Stimulated activated CD8-positive, alpha-beta memory T cell treated with anti-CD3 and anti-CD28 coated beads, Interleukin-15, amount 100 ng/mL, for 1 hour (primary cell): ENCODE results near the gene NTPCR.
"Not testable (repeated sequence)": the region's sequence is repeated elsewhere in the genome, so short reads cannot be mapped to it uniquely, and the experiment has no call there.

Source experiments
- DNase-seq: peaks from one replicate; pipeline ENCODE4 v3.0.0-alpha.2; 2020; ENCODE audit warnings: low read depth

Gene NTPCR

DNA sequence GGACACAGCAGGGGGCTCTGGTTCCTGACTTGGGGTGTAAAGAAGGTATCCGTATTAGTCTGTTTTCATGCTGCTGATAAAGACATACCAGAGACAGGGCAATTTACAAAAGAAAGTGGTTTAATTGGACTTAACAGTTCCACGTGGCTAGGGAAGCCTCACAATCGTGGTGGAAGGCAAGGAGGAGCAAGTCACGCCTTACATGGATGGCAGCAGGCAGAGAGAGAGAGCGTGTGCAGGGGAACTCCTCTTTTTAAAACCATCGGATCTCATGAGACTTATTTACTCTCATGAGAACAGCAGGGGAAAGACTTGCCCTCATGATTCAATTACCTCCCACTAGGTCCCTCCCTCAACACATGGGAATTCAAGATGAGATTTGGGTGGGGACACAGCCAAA is 23.2 kb upstream of the NTPCR start:
- not testable (repeated sequence) for DNase-seq

DNA sequence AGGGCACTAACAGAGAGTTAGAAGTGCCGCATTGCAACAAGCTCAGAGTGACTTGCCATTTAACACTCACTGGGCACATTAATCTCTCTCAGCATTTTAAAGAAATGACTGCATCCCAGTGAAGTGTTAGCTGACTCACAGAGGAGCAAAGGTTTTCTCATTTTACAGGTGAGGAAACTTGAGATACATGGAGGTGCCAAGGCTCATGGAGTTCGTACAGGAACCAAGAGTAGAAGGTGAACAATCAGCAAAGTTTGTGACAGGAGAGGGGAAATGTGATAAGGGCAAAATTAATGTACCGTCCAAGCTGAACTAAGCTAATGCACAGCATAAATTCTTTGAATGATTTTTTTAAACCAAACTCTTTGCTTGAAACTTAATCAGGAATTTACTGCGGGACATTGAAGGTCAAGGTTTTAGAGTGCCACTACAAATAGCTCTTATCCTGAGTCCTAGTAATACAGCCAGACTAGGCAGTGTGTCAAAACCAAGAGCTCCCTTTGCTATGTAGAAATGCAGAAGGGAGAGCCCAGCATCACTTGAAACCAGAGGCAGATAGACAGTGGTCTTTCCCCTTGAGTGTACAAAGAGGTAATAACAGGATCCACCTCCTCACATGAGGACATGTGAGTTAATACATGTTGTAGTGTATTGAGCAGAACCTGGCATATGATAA is 22.4 kb upstream of the NTPCR start:
- DNase-seq = no peak

DNA sequence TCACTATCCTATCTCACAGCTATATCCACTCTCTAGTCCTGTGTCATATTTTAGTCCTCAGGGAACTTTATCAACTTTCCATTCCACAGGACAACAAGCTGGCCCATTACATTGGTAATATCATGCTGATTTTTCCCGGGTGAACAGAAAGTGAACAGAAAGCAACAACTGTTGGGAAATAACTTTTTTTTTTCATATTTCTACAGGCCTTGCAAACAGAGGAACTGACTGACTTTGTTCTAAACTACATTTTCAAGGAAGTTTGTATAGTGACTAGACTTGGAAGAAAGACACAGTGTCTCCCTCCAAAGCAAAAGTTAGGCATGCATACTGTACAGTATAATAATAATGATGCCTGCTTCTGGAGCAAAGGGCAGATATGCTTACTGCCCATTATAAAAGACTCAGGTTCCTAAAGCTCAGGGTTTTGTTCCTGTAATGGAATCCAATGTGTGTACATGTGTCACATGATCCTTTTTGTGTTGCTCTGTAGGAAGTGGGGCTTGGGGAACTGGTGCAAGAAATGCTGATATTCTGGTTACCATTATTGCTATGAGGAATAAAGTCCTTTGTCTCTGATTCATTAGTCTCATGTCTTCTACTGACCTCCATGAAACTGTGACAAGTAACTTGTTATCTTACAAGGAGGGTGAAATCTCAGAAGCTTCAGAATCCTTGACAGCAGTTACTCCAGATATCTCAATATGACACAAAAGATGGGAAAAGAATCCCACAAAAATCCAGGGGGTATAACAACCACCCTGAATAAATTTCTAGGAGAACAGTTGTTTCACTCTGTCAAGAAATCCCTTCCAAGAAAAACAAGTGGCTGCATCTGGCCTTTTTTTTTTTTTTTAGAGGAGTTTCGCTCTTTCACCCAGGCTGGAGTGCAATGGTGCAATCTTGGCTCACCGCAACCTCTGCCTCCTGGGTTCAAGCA is 17.7 kb upstream of the NTPCR start:
- no peak for DNase-seq

DNA sequence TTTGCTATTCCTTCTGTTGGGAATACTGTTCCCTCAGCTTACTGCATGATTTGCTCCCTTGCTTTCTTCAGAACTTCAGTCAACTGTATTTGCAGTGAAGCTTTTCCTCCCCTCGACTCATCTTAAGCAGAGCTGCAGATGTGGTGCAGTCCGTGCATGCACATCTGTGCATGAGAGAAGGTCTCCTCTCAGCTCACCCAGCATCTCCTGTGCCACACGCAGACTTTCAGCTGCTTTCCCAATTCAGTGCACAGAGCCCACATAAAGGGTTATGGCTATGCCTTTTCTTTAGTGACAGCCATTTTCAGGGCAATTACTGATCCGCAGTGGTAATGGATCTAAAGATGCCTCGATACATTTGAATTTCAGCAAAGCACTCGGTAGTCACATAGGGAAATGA is 13.5 kb upstream of the NTPCR start:
- DNase-seq = no peak

DNA sequence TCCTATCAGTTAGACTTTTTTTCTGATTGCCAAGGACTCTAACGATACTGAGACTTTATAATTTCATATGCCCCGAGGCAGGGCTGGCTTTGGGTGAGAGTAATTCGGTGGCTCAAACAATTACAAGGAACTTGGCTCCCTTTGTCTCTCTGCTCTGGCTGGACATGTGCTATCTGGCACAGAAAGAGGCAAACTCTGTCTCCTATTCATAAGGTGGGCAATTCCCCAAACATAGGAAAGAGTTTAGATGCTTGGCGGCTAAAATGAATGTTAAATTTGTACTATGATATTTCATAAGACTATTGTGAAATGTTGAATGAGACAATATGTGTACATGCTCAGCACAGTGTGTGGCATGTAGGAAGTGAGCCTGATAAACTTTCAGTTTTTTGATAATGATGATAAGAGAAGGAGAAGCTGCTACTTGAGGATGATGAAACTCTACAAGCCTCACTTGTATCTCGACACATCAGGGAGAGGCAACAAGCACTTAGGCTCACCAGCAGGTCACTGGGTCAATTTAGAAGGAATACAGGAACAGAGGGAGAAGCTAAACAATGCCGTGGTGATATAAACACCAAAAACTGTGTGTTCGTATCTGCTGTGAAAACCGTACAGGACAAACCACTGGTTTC is 12.6 kb upstream of the NTPCR start:
- no peak for DNase-seq

DNA sequence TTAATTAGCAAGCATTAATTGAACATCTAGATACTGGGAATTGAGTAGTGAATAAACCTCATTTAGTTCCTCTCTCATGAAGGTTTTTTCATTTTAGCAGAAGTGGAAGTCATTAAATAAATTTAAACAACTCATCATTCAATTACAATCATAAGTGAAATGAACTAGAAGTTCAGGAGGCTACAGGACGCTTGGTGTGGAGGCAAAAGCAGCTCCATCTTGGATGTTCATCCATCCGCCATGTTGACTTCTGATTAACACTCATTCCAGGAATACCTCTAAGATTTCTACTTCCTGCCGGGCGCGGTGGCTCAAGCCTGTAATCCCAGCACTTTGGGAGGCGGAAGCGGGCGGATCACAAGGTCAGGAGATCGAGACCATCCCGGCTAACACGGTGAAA is 11.5 kb upstream of the NTPCR start:
- no peak for DNase-seq

DNA sequence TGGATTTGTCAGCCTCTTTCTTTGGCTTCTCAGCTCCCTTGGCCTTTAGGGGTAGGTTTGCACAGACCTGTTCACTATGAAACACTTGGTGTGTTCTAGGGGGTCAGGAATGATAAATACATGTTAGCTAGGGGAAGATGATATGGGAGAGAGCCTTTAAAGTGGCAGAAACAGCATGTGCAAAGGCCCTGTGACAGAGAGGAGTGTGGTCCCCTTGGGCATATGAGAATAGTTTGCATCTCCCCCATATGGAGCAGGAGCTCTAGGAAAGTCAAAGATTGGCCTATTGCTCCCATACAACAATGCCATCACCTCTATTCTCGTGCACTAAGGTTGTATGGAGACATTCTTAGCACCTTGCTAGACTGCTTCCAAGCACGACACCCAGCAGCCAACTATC is 10.7 kb upstream of the NTPCR start:
- DNase-seq = no peak

DNA sequence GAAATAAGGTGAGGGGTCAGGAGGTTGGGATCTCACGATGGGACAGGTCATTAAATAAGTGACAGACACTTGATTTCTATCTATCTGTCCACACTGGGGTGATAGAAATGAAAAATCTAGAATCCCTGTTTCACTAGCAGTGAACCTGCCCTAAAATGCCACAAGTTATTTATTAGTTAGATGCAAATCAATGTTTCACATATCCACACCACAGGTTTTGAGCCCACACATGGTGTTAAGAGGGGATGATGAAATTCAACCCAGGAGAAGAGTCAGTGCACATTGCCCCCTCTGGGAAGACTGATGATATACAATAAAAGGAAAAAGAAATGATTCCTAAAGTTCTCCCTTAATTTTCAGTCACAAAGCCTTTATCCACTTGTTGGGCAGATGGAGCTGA is 10.1 kb upstream of the NTPCR start:
- no peak for DNase-seq

DNA sequence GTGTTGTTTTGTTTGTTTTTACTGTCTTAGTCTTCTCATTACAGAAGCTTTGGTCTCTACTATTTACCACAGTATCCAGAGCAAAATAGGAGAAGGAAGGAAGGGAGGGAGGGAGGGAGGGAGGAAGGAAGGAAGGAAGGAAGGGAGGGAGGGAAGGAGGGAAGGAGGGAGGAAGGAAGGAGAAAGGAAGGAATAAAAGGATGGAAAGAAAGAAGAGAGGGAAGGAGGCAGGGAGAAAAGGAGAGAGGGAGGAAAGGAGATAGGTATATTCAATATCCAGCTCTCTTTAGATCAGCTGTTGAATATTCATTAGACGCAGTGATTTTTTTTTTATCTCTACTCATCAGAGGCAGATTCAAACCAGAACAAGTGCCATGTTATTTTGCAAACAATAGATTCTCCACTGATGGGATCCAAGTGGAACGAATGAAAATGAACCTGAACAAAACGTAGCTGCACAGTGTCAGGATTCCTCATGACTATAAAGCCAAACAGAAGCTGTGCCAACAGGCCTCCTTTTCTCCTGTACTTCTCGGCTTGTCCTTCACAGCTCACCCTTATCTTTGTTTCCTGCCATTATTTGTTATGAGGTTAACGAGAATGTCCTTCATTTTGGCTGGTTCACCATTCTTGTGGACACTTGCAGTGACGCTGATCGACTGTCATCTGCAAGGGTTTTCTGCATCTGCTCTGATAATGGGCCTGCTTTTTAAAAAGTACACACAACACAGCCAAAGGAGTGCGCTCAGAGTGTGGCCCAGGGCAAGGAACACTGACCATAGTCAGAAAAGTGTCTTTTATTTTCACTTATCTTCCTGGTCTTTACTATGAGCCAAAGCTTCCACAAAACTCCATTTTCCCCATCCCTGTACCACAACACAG is 7.8 kb upstream of the NTPCR start:
- no peak for DNase-seq

DNA sequence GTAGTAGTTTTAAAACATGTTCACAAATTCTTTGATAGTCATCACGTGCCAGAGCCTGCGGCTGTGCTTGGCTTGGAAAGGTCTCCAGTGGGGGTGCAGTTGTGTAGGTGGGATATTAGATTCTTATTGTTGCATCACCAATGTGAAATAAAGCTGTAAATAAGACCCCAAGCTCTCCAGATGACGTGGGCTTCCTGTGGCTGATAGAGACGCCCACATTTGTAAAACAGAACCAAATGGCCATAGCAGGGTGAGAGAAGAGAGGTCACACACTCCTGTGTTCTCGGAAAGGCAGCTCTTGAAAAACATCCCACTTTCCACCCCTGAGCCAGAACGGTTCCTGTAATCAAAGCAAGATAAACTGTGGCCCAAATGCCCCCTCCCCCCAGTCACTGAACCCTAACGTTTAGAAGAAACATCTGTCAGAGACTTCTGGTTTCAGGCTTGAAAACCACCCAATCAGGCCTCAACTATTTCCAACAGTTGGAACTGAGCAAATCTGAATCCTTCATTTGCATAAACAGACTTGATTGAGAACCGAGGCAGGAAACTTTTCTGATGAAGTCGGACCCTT is 6.6 kb upstream of the NTPCR start:
- no peak for DNase-seq

DNA sequence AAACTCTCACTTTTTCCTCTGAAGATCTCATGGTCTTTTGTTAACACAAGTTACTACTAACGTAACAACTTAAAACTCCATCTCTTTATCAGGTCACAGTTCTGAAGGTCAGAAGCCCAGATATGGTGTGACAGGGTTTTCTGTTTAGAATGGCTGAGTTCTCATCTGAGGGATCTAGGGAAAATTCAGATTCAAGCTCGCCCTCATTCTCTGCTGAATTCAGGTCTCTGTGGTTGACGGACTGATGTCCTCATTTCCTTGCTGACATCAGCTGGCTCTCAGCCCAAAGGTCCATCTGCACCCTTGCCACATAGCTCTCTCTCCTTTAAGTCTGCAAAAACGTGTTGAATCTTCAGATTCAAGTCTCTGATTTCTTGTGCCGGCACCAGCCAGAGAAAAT is 6.1 kb upstream of the NTPCR start:
- DNase-seq = no peak

DNA sequence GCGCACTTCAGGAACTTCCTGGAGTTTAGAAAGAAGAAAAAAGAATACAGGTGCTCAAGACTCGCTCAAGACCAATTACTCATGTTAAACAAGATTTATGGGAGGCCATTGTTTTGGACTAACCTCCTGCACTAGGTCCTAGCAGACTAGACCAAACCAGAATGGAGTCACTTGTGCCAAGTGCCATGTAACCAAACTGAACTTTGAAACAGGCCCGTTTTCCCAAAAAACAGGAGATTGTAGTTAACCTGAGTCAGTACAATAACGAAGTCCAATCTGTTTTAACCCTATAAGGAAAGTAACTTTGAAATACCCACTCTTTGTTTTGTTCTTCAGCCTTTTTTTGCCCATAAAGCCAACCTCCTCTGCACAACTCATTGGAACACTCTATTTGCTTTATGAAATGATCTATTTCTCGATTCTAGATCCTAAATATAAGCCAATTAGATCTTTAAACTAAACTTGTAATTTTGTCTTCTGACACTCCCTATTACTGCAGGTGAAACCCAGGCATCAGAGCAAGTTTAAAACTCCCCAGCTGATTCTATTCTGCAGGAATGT is 695 bp upstream of the NTPCR start:
- DNase-seq = no peak

DNA sequence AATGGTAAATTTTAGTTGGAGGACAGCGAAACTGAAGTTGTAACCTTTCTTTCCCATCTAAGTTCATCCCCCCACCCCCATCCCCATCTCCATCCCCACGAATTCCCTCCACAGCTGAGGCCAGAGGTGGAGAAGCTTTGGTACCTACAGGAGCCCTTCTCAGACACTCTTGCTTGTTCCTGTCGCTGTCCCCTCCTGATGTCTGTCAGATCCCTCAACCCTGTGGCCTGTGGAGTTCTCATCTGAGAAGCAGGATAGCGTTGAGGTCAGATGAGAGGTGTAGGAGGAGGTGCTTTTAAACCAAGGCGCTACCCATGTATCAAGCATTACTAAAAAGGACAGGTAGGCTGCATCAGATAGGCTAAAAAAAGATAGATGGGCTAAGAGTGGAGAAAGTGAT is 769 bp downstream of the NTPCR start:
- DNase-seq = no peak

DNA sequence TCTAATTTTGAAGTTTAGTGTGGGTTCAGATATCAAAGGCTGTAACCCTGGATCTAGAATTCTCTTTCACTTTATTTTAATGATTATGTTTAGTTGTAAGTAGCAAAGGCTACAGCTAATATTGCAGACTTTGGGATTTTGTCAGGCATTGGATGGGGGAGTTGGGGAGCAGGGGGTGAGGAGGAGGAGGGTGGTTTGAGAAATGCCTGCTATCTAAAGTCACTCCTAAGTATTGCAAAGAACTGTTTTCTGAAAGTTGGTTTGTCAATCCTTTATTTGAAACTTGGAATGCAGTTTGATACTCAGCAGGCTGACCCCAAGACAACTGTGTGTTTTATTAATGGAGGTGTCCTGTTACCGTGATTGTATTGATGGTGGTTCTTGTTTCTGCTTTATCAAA is 1.2 kb downstream of the NTPCR start:
- DNase-seq = no peak

DNA sequence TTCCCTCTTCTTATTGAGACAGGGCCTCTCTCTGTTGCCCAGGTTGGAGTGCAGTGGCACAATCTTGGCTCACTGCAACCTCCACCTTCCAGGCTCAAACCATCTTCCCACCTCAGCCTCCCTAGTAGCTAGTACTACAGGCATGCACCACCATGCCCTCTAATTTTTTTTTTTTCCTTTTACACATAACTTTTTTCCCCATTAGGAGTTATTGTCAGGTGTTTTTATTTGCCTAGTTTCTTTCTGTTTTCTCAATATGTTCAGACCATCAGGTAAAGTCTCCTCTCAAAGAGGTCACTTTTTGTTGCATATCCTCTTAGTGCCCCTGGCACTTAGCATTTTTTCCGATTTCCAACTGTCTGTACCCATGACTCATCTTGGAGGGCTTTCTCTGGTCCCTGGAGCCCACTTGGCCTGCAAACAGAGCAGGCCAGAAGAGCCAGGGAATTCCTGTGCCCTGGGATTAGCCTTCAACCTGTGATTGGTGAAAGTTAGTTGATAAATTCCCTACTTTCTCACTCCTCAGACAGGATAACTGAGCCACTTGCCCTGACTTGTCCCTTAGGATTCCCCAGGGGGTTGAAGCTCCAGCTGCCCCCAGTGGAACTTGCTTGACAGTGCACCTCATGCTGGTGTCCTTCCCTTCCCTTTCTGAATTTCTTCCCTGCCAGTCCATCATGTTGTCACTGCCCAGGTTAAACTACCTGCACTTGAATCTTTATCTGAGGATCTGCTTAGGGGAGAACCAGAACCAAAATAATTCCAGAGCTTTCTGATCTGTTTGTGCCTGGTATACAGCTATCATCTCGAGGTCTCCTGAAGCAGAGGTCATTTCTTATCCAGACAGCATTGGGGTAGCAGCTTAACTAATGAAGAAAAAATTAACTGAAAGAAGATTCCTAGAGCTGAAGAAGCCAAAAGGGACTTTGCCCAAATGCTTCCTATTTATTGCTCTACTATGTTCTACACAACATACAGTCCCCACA is 2.4 kb downstream of the NTPCR start:
- DNase-seq = no peak

DNA sequence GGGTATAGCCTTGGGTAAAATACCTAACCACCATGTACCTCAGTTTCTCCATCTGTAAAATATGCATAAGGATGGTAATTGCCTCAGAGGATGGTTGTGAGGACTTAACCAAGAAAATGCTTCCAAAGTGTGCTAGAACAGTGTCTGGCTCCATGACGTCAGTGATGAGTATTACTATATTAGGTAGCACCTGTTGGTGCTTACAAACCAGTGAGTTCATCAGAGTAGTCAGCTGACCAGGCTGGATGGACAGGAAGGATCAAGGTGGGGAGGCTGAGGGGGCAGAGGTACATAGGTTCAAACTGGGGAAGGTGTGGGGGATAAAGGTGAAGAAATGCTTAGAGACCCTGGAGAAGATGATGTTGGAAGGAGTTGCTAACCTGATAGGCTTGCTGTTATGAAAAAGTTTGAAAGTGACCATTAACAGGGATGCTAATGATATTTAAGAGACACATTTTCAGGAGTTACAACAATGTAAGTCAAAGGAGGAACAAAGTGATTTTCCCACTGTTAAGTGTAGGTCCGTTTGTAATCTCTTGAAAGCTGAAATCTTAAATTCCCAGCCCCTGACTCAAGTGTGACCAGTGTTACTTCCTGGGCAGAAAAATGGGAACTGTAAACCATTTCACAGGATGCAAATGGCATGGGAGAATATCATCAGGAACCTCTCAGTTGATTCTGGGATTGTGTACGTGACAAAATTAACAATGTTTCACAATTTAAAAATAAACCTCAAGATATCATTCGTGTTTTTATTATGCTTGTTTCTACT is 4.4 kb downstream of the NTPCR start:
- no peak for DNase-seq

DNA sequence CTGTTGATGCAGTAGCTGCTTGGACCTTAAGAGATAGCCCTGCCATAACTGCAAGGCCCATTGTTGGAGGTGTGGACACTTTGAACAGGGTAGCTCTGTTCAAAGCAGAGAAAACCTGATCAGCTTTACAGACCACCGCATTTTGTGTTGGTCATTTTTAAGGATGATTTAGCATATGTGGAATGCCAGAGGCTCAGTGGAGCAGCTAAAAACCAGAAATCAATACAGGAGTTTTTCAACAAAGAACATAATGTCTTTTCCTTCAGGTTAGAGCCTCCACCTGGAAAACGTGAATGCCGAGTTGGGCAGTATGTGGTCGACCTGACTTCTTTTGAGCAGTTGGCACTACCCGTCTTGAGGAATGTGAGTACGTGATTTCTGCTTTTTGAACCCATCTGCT is 5.7 kb downstream of the NTPCR start:
- DNase-seq = no peak

DNA sequence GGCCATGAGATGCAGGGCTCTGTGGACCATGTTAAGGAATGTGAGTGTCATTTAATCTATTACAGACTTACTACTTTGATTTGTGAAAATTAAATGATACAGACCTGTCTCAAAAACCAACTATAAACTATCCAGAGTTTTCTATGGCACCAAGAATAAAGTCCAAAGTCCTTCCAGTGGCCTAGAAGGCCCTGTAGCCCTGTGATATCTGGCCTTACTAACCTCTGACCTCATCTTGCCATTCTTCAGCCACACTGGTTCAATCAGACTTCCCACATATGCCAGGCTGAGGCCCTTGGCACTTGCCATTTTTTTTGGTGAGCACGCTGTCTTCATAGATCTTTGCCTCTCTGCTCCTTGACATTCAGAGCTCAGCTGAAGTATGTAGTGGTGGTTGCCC is 7.7 kb downstream of the NTPCR start:
- no peak for DNase-seq
